HG02759 (cell line): ENCODE data around the gene ROBO1.
"Not testable (repeated sequence)": the region's sequence is repeated elsewhere in the genome, so short reads cannot be mapped to it uniquely, and the experiment has no call there.

Experiments used
- ATAC-seq: cut with Tn5 transposase; IDR thresholded peaks from one replicate; pipeline ENCODE4 v1.9.1; 2021; ENCODE audit warnings: mild to moderate bottlenecking, moderate library complexity; ENCODE audit not compliant: unreplicated experiment

The ROBO1 gene

DNA sequence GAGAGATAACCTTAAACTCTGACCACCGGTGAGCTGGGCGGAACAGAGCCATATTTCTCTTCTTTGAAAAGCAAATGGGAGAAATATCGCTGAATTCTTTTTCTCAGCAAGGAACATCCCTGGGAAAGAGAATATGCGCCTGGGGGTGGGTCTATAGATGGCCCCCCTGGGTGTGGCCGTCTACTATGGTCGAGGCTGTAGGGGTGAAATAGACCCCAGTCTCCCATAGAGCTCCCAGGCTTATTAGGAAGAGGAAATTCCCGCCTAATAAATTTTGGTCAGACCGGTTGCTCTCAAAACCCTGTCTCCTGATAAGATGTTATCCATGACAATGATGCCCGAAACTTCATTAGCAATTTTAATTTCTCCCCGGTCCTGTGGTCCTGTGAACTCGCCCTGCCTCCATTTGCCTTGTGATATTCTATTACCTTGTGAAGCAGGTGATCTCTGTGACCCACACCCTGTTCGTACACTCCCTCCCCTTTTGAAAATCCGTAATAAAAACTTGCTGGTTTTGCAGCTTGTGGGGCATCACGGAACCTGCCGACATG lies 441.9 kb downstream of the ROBO1 start:
- not testable (repeated sequence) for ATAC-seq

DNA sequence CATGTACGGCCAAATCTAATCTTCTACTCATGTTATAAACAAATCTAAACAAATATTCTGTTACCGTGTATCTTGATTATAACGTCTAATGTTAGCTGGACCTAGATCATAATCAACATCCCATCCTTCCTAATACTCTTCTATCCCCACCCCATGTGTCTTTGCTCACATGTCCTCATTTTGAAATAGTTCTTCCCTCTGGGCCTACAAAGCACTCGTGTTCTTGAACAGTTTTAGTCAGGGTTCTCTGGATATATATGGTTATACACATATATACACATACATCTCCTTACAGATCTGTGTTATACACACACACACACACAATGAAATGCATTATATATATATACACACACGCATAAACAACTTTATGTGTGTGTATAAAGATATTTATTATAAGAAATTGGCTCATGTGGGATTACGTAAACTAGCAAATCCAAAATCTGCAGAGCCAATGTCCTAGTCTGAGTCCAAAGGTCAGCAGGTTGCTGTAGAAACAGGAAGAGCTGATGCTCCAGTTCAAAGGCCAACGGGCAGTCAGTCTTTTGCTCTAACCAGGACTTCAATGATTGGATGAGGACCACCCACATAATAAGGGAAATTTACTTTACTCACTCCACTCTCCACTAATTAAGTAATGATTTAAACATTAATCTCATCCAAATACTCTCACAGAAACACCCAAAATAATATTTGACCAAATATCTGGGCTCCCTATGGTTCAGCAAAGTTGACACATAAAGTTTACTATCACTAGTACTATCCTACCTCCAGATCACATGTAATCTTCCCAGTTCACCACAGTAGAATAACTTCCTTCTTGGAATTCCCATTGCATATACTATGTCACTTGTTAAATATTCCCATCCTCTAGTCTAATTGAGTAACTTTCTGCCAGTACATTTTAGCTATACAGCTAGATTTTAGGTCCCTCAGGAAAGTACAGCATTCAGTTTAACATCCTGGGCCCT lies 450.0 kb downstream of the ROBO1 start:
- no peak for ATAC-seq

DNA sequence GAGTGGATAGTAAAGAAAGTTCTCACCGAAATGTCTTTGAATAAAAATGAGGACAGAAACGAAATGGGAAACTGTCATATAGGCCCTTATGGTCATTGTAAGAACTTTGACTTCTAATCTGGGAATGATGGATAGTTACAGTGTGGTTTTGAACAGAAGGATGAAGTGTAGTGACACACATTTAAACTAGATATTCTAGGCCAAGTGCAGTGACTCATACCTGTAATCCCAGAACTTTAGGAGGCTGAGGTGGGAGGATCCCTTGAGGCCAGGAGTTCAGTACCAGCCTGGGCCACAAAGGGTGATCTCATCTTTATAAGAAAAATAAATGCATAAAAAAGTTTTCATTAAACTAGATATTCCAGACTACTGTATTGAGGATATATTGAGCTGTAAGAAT lies 452.8 kb downstream of the ROBO1 start:
- ATAC-seq, result no peak

DNA sequence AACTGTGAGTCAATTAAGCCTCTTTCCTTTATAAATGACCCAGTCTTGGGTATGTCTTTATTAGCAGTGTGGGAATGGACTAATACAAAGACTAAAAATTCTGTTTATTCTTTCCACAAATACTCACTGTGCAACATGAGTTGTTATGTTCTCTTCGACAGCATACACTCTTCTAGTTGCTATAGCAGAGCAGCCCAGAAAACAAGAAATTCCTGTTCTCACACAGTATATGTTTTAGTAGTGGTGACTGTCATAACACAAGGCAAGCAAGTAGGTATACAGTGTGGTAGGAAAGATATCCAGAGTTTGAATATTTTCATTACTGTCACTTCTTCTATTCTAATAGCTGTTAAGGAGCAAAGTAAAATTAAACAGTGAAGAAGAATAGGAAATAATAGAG lies 453.3 kb downstream of the ROBO1 start:
- no peak for ATAC-seq

DNA sequence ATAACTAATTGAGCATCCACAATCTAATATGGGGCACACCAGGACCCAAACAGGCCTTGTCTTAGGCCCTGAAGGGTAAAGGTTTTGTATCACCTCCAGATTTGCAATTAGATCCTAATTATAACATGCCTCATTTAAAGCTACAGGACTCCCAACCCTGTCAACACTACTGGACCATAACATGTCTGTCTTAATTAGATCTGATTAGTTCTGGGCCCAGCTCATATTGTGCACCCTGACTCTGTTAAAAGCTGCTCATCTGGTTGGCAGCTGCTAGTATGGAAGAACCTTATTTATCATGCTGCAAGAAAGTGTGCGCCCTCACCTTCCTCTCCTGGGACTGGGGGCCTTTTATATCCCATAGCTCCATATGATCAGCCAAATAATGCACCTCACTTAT lies 457.8 kb downstream of the ROBO1 start:
- ATAC-seq, result no peak

DNA sequence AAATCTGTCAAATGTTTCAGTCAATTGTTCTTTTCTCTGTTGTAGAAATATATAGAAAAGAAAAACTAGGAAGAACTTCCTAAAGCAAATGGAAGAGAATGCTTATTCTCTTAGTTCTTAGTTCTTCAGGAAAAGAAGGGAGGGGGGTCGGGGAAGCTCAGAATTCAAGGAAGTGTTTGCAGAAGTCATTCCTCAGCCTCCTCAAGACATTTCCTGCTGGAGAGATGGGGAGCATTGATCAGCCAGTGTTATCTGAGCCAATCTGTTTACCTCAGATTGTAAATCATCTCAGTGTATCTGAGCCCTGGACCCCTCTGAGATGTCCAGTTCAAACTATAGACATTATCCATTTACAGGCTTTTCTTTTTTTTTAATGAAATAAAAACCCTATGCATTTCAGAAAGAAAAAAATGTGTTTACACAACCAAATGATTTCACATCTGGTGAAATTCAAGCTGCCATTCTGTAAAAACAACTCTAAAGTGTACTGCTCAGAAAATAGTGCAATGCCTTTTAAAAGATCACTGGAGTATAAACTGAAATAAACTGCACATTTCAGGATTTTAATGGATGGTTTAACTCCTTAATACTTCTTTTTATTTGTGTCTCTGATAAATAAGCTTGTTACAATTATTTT lies 460.7 kb downstream of the ROBO1 start:
- no peak for ATAC-seq

DNA sequence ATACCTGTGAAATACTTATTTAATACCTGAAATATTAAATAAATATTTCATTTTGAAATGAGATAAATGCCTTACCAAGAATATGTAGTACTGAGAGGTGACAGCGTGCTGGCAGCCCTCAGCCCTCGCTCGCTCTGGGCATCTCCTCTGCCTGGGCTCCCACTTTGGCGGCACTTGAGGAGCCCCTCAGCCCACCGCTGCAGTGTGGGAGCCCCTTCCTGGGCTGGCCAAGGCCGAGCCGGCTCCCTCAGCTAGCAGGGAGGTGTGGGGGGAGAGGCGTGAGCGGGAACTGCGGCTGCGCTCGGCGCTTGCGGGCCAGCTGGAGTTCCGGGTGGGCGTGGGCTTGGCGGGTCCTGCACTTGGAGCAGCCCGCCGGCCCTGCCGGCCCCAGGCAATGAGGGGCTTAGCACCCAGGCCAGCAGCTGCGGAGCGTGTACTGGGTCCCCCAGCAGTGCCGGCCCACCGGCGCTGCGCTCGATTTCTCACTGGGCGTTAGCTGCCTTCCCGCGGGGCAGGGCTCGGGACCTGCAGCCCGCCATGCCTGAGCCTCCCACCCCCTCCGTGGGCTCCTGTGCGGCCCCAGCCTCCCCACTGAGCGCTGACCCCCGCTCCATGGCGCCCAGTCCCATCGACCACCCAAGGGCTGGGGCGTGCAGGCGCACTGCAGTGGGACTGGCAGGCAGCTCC lies 467.7 kb downstream of the ROBO1 start:
- ATAC-seq, result not testable (repeated sequence)

DNA sequence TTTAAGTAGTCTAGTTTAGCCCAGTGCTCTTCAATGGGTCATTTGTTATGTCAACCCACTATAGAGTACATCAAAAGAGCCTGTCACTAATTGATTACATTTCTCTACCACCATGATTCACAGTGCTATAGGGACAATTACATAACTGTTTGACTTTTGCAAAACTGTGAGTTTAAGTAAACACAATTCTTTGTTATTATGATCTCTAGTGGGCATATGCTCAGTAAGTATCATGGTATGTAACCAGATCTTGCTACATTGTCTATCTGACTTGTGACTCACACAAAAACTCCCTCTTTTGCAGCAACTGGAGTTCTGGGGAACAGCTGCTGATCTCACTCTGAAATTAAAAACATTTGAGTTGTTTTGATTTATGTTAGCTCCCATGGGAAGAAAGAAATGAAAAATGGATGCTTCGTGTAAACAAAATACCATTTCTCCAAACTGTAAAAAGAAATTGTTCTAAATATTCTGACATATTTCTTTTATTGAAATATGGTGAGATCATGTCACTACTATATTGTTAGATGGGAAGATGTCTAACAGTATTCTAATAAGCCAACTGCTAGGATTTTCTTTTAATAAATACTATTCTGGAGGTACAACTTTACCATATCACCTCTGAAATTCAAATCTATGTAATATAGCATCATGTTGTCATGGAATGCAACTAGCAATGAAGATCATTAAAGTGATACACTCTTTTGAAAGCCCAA lies 470.4 kb downstream of the ROBO1 start:
- ATAC-seq, result no peak

DNA sequence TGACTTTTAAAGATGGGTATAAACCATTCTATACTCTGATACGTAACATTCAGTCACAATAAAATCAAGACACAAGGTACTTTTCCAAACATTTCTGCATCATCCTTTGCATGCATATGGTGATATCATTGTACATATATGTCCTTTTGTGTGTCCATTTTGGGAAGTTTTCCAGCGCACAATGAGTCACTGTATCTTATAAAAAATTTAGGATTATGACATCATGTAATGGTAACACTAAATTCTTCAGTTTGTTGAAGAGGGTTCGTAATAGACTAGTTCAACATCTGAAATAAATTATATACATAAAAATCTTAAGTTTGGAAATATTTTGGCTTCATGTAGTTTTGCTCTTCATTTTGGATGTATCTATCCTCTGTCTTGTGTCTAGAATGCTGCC lies 480.9 kb downstream of the ROBO1 start:
- no peak for ATAC-seq

DNA sequence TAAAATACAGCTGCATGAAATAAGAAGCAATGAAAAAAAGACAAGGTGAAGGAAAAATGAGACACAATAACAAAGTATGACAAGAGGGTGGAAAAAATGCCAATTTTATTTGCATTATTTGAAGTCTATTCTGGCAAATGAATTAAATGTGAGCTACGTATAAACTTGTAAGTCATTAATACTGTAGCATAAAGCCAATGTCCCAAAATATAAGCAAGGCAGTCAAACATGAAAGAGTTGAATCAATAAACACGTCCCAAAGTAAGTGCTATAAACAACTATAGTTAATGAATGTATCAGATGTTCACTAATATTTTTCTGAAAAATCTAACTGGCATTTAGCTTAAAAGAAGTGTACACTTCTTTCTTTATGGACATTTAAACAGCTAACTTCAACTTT lies 481.9 kb downstream of the ROBO1 start:
- ATAC-seq, result no peak

DNA sequence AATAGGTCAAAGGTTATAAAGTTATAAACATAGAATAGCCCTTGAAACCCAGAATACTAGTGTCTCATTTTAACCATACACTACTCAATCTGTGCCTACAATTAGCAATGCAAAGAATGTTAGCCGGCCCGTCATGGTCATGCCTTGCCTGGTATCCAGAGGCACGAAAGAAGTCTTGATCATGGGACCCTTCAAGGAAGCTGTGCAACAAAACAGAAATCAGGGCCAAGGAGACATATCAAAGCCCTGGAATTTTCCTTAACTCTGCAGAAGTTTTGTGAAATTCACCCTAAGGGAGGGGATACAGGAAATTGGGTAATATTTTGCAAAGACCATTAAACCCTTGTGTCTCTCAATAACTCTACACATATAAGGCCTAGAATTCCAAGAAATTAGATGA lies 482.4 kb downstream of the ROBO1 start:
- ATAC-seq, result no peak

DNA sequence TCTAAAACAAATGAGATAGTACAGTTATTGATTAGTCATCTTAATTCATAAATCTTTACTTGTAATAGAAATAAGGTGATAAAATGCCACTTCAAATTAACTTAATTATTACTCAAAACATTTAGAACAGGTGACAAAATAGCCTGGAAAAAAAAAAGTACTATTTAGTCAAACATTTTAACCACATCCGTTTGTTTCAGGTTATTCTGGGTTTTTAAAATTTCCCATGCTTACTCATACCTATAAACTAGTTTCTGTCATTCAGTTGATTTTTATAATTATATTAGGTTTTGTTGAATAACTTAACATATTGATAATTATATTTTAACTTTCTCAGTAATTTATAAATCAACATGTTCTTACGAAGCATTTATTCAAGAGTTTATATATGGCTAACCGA lies 483.0 kb downstream of the ROBO1 start:
- no peak for ATAC-seq

DNA sequence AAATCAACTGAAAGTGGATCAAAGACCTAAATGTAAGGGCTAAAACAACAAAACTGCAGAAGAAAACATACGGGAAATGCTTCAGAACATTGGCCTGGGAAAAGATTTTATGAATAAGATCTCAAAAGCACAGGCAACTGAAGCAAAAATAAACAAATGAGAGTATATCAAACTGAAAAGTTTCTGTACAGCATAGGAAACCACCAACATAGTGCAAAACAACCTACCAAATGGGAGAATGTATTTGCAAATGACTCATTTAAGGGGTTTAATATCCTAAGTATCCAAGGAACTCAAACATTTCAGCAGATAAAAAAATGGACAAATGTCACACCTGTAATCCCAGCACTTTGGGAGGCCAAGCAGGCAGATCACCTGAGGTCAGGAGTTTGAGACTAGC lies 489.1 kb downstream of the ROBO1 start:
- ATAC-seq, result no peak

DNA sequence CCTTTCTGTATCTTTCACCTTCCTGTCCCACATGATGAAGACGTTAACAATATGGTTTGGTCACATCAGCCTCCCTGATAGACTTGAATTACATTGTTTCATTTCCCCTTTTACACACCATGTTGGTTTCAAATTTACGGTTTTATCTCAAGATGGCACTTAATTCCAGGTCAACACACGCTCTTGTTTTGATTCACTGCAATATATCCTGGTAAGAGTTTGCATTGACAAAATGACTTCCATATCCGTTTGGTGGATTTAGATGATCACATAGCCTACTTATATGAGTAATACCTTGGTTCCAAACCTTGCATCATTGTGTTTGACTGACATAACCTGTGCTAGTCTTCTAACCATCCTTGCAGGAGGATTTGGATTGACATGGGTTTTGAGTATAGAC lies 499.4 kb downstream of the ROBO1 start:
- no peak for ATAC-seq

DNA sequence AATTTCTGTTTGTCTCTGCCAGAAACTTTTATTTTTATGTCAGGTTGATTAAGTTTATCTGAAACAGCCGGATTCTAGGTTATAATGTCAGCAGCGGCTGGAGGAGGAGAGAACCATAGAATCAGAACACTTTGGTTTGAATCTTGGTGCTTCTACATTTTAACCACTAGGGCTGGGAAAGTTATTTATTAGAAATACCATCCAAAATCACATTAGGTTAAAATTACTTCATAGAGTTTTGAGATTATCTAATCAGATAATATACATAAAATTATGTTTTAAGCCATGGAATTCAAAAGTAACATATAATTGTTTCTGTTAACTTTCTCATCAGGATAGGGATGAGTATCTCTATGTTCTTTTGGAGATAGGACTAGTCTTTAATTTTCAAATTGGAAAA lies 502.9 kb downstream of the ROBO1 start:
- no peak for ATAC-seq

DNA sequence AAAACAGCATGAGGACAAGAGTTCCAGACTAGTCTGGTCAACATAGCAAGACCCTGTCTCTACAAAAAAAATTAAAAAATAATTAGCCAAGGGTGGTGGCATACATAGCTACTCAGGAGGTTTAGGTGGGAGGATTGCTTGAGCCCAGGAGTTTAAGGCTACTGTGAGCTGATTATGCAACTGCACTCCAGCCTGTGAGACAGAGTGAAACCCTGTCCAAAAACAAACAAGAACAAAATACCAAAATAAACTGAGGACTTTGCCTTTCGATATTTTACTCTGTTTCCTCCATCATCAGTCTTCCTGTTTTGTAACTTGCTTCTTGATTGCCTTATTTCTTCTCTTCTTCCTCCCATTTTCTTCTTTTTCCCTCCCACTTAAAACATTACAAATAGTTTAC lies 504.4 kb downstream of the ROBO1 start:
- ATAC-seq, result no peak

DNA sequence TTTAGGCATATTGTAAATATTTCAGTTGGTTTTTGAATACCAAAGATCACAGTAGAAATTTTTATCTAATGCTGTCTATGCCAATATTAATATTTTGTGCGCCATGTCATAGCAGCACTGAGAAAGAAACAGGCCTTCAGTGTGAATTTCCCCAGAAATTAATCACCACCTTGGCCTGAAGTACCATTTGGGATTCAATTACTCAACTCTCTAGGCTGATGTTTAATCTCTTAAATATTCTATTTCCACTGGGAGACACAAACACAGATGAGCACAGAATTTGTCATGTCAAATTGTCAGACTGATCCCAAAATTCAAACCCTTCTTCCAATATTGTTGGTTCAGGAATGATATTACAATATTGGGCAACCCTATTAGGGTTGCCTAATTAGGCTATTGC lies 509.3 kb downstream of the ROBO1 start:
- no peak for ATAC-seq

DNA sequence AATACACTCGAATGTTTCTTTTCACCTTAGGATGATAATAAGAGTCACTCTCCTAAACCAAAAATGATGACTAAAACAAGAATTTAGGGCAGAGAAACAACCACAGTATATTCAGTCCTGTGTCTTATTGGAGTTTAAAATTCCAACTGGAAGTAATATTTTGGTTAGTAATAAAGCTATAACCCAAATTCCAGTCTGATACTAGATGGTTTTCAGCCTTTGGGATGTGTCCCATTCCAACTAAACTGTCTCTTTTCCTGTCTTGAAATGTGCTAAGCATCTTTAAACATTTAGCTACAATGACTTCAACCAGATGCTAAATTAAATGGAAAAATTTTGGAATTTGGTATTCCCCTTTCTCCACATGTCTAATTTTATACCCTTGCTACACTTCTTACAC lies 510.0 kb downstream of the ROBO1 start:
- no peak for ATAC-seq

DNA sequence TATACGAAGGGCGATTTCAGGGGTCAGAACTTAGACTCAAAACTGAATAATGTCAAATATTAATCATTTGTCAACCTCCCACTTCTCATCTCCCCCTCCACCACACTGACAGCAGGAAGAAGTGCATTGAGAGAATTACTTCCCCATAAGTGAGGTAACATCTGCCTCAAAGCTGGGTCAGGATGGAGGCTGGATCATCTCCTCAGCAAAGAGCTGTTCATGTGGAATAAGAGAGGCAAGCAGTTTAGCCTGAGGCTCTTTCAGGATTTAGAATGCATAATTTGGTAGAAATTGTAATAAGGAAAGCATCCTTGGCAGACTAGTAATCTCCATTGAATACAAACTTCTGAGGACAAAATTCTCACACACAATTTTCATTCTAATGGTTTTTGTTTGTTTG lies 512.1 kb downstream of the ROBO1 start:
- no peak for ATAC-seq

DNA sequence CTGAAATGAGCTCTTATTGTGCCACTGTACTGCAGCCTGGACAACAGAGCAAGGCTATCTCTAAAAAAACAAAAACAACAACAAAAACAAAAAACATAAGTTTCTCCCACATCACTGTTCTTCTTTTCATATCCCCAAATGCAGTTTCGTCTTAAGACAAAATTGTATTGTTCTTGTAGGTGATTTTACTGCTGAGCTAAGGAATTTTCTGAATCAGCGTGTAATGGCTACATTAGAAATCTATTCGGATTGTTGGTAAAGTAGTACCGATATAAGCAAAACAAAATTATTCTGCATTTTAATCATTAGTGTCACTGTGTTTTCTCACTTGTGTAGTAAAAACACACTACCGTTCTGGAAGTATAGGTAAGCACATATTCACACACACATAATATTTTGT lies 512.5 kb downstream of the ROBO1 start:
- ATAC-seq, result no peak

DNA sequence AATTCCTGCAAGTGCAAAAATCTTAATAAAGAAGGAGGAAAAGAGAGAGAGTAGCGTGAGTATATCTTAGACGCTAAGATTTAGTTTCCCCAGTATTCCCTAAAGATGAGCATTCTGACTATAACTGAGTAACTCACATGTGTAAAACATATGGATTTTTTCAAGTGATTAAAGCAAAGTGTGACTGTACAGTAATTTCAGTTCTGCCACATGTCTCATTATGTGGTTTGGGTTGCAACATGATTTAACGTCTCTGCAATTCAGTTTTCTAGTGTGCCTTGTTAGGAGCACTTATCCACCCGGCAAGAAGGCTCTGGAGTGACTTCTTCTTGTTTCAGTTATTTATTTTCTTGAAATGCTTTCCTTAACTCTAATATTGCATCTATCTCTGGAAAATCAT lies 514.1 kb downstream of the ROBO1 start:
- no peak for ATAC-seq
